H9 (cell line): ENCODE results near the gene TUBG1. TPM values are rescaled to one million over a fixed set of nuclear protein-coding genes. Genes with fewer than 3 reads are reported as not detected.
A peak's percentile ranks its signal among the peaks of the same experiment; 100 is the strongest.

Source experiments
- DNase-seq: peaks from one replicate; pipeline ENCODE4 v3.0.0-alpha.2; 2017
- H2AFZ ChIP-seq: one replicate; pipeline ENCODE4 v1.6.1; 2013; ENCODE audit warnings: mild to moderate bottlenecking, low read length, control low read depth, moderate library complexity
- H2AK5ac ChIP-seq: 2 replicates; pipeline ENCODE4 v1.6.1; 2013; ENCODE audit warnings: low read length, control low read depth, mixed read lengths; ENCODE audit not compliant: insufficient read length
- H2BK120ac ChIP-seq: one replicate; pipeline ENCODE4 v1.6.1; 2013; ENCODE audit warnings: low read depth, mild to moderate bottlenecking, low read length, control low read depth, inconsistent platforms; ENCODE audit not compliant: poor library complexity, severe bottlenecking
- H2BK12ac ChIP-seq: 2 replicates; pipeline ENCODE4 v1.6.1; 2013; ENCODE audit warnings: low read length, control low read depth, mixed read lengths, low read depth; ENCODE audit not compliant: insufficient read length
- H2BK15ac ChIP-seq: 2 replicates; pipeline ENCODE4 v1.6.1; 2013; ENCODE audit warnings: low read depth, low read length, control low read depth
- H2BK20ac ChIP-seq: one replicate; pipeline ENCODE4 v1.6.1; 2013; ENCODE audit warnings: low read depth, mild to moderate bottlenecking, low read length, control low read depth, inconsistent platforms; ENCODE audit not compliant: poor library complexity, severe bottlenecking
- H2BK5ac ChIP-seq: 2 replicates; pipeline ENCODE4 v1.6.1; 2013; ENCODE audit warnings: low read length, control low read depth, mixed read lengths; ENCODE audit not compliant: insufficient read length
- H3K14ac ChIP-seq: 2 replicates; pipeline ENCODE4 v1.6.1; 2013; ENCODE audit warnings: low read length, control low read depth; ENCODE audit not compliant: insufficient read depth
- H3K18ac ChIP-seq: 2 replicates; pipeline ENCODE4 v1.6.1; 2013; ENCODE audit warnings: low read depth, mild to moderate bottlenecking, mixed read lengths, low read length, control low read depth; ENCODE audit not compliant: insufficient read length
- H3K23ac ChIP-seq: 2 replicates; pipeline ENCODE4 v1.6.1; 2013; ENCODE audit warnings: low read length, control low read depth, mixed read lengths, low read depth; ENCODE audit not compliant: insufficient read length
- H3K23me2 ChIP-seq: 2 replicates; pipeline ENCODE4 v1.6.1; 2013; ENCODE audit warnings: low read depth, mild to moderate bottlenecking, mixed read lengths, low read length, control low read depth; ENCODE audit not compliant: insufficient read length, poor library complexity, severe bottlenecking
- H3K27ac ChIP-seq: 2 replicates; pipeline ENCODE4 v1.5.1; 2013; ENCODE audit warnings: low read length, control low read depth, mixed read lengths, low read depth; ENCODE audit not compliant: insufficient read length
- H3K27me3 ChIP-seq: 2 replicates; pipeline ENCODE4 v1.6.1; 2013; ENCODE audit warnings: low read length, control low read depth, inconsistent platforms; ENCODE audit not compliant: insufficient read depth
- H3K4ac ChIP-seq: 2 replicates; pipeline ENCODE4 v1.6.1; 2013; ENCODE audit warnings: low read depth, mild to moderate bottlenecking, control low read depth, inconsistent platforms, low read length, moderate library complexity
- H3K4me1 ChIP-seq: 2 replicates; pipeline ENCODE4 v1.6.1; 2013; ENCODE audit warnings: low read length, control low read depth, inconsistent platforms; ENCODE audit not compliant: insufficient read depth
- H3K4me2 ChIP-seq: 2 replicates; pipeline ENCODE4 v1.6.1; 2013; ENCODE audit warnings: low read length, control low read depth, mixed read lengths; ENCODE audit not compliant: insufficient read length, insufficient read depth
- H3K56ac ChIP-seq: 2 replicates; pipeline ENCODE4 v1.6.1; 2013; ENCODE audit warnings: low read depth, mild to moderate bottlenecking, mixed read lengths, low read length, control low read depth; ENCODE audit not compliant: insufficient read length
- H3K79me1 ChIP-seq: 2 replicates; pipeline ENCODE4 v1.6.1; 2013; ENCODE audit warnings: low read depth, mild to moderate bottlenecking, moderate library complexity, low read length, control low read depth, inconsistent platforms; ENCODE audit not compliant: insufficient read depth, poor library complexity, severe bottlenecking
- H3K79me2 ChIP-seq: 2 replicates; pipeline ENCODE4 v1.6.1; 2013; ENCODE audit warnings: low read length, control low read depth, inconsistent platforms; ENCODE audit not compliant: insufficient read depth
- H3K9ac ChIP-seq: 2 replicates; pipeline ENCODE4 v1.6.1; 2013; ENCODE audit warnings: low read length, control low read depth, mixed read lengths; ENCODE audit not compliant: insufficient read length; ENCODE audit errors: extremely low read depth
- H3K9me3 ChIP-seq: one replicate; pipeline ENCODE4 v1.6.1; 2013; ENCODE audit warnings: low read depth, low read length, inconsistent platforms; ENCODE audit not compliant: control insufficient read depth
- H3T11ph ChIP-seq: one replicate; pipeline ENCODE4 v1.6.1; 2013; ENCODE audit warnings: mild to moderate bottlenecking, low read length, control low read depth, inconsistent platforms
- H4K20me1 ChIP-seq: one replicate; pipeline ENCODE4 v1.6.1; 2013; ENCODE audit not compliant: control insufficient read depth, insufficient read length, insufficient read depth
- H4K5ac ChIP-seq: 2 replicates; pipeline ENCODE4 v1.6.1; 2013; ENCODE audit warnings: low read depth, mild to moderate bottlenecking, mixed read lengths, low read length, control low read depth; ENCODE audit not compliant: insufficient read length
- H4K8ac ChIP-seq: replicated peaks from 2 replicates; pipeline ENCODE4 v1.6.1; 2013; ENCODE audit warnings: low read length, control low read depth, mixed read lengths, low read depth; ENCODE audit not compliant: insufficient read length
- H4K91ac ChIP-seq: 2 replicates; pipeline ENCODE4 v1.6.1; 2013; ENCODE audit warnings: low read depth, mild to moderate bottlenecking, moderate library complexity, mixed read lengths, low read length, control low read depth; ENCODE audit not compliant: insufficient read length
- H3K27ac Mint-ChIP-seq, 3 experiments: 2 replicates in 2 of 3; 3 replicates in 1 of 3; pipeline ENCODE4 v1.8.0; 2020 to 2021; ENCODE audit warnings: mixed read lengths in 3 of 3, mild to moderate bottlenecking in 1 of 3, moderate library complexity in 1 of 3
- H3K27me3 Mint-ChIP-seq: 2 replicates; pipeline ENCODE4 v1.8.0; 2021; ENCODE audit warnings: low read depth, mild to moderate bottlenecking, moderate library complexity, mixed read lengths
- H3K36me3 Mint-ChIP-seq, 3 experiments: 2 replicates in 2 of 3; 3 replicates in 1 of 3; pipeline ENCODE4 v1.8.0; 2020 to 2021; ENCODE audit warnings: low read depth in 3 of 3, mixed read lengths in 3 of 3; ENCODE audit not compliant: insufficient read depth in 1 of 3
- H3K4me1 Mint-ChIP-seq, 2 experiments: 2 replicates each; pipeline ENCODE4 v1.8.0; 2020; ENCODE audit warnings: mixed read lengths in 2 of 2
- H3K4me3 Mint-ChIP-seq, 2 experiments: 2 replicates in 1 of 2; 3 replicates in 1 of 2; pipeline ENCODE4 v1.8.0; 2020 to 2021; ENCODE audit warnings: mild to moderate bottlenecking in 2 of 2, mixed read lengths in 2 of 2, moderate library complexity in 1 of 2
- H3K9me3 Mint-ChIP-seq, 2 experiments: 2 replicates in 1 of 2; 3 replicates in 1 of 2; pipeline ENCODE4 v1.8.0; 2020; ENCODE audit warnings: mild to moderate bottlenecking in 2 of 2, mixed read lengths in 2 of 2, moderate library complexity in 1 of 2
- WGBS: extraction: QIAGEN DNeasy Blood & Tissue Kit; methylation state at CpG from one replicate; pipeline ENCODE4 v1.1.7; 2013; ENCODE audit warnings: missing lambda C conversion rate, low lambda C conversion rate, mixed read lengths; ENCODE audit not compliant: insufficient read length; ENCODE audit errors: extremely low coverage; 5-methylcytosine and 5-hydroxymethylcytosine counted together
- total RNA-seq: library from RNA; stranded (reverse); gene quantifications from 2 replicates; pipeline ENCODE4 v1.2.1, GENCODE V29; 2021
- TF ChIP-seq, protein P1 (sequence below): fragments of 200-600 bp; sonication (generic); conservative IDR thresholded peaks from 3 replicates; pipeline ENCODE4 v1.8.0; 2021; ENCODE audit warnings: antibody characterized with exemption, mild to moderate bottlenecking

Gene TUBG1
- total RNA-seq, 1 experiment from 2014 or later, result 122 TPM

GRCh38 chr17:42653179-42654124 lies 44.0 kb downstream of the TUBG1 start:
- Mint-ChIP-seq H3K36me3 (peaks cover 0 to 5% (median 2%) of the 10 kb centered on the region in 3 experiments; a peak in 3 of 7 replicates), H3K4me1 (peaks cover 10 to 14% of the 10 kb centered on the region in 2 experiments), H3K27ac (peak overlapping the region in 1 of 3 experiments; percentile 29; a peak in 2 of 7 replicates), H3K4me3 (peak overlapping the region; percentile 49 to 63), H3K9me3 (peaks cover 0 to 6% of the 10 kb centered on the region in 2 experiments; a peak in 3 of 5 replicates), H3K27me3 (peaks cover 6% of the 10 kb centered on the region)
- H3K27me3 ChIP-seq, result no peaks in the 10 kb centered on the region
- H2AK5ac ChIP-seq, result no peak overlapping the region
- peak; percentile 71 for DNase-seq
- TF ChIP-seq, protein P1, sequence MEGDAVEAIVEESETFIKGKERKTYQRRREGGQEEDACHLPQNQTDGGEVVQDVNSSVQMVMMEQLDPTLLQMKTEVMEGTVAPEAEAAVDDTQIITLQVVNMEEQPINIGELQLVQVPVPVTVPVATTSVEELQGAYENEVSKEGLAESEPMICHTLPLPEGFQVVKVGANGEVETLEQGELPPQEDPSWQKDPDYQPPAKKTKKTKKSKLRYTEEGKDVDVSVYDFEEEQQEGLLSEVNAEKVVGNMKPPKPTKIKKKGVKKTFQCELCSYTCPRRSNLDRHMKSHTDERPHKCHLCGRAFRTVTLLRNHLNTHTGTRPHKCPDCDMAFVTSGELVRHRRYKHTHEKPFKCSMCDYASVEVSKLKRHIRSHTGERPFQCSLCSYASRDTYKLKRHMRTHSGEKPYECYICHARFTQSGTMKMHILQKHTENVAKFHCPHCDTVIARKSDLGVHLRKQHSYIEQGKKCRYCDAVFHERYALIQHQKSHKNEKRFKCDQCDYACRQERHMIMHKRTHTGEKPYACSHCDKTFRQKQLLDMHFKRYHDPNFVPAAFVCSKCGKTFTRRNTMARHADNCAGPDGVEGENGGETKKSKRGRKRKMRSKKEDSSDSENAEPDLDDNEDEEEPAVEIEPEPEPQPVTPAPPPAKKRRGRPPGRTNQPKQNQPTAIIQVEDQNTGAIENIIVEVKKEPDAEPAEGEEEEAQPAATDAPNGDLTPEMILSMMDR, result no peak
- WGBS, result no CpG with 5 or more reads among the region's 42 CpGs
- no peaks in the 10 kb centered on the region for H3K9me3 ChIP-seq
- no peak overlapping the region for H3K18ac ChIP-seq
- no peak overlapping the region for H3T11ph ChIP-seq
- H2BK12ac ChIP-seq, result no peak overlapping the region
- H4K91ac ChIP-seq, result no peak overlapping the region
- no peaks in the 10 kb centered on the region for H3K4me1 ChIP-seq
- peaks cover 10% of the 10 kb centered on the region for H3K23me2 ChIP-seq
- H4K5ac ChIP-seq, result no peak overlapping the region
- H3K79me2 ChIP-seq, result no peaks in the 10 kb centered on the region
- no peak overlapping the region for H3K56ac ChIP-seq
- no peak overlapping the region for H4K8ac ChIP-seq
- no peak overlapping the region for H2BK15ac ChIP-seq
- H3K4me2 ChIP-seq, result peak overlapping the region; percentile 65
- H3K9ac ChIP-seq, result no peak overlapping the region
- no peaks in the 10 kb centered on the region for H4K20me1 ChIP-seq
- H2BK20ac ChIP-seq, result no peak overlapping the region
- H2BK120ac ChIP-seq, result no peak overlapping the region
- H3K27ac ChIP-seq, result no peak overlapping the region
- peak overlapping the region; percentile 27 for H2AFZ ChIP-seq
- 0 out of 2 replicates have a peak overlapping the region, but pooled peaks have one; percentile 8 for H3K14ac ChIP-seq
- H3K79me1 ChIP-seq, result no peaks in the 10 kb centered on the region
- no peak overlapping the region for H3K23ac ChIP-seq
- H3K4ac ChIP-seq, result no peak overlapping the region
- no peak overlapping the region for H2BK5ac ChIP-seq
